HepG2 (cell line): ENCODE measurements around the gene UBL7. TPM values are rescaled to one million over a fixed set of nuclear protein-coding genes. Genes with fewer than 3 reads are reported as not detected.

Source experiments
- ATF3 ChIP-seq: sonication (generic); formaldehyde crosslinking; IDR thresholded peaks from 2 replicates; pipeline ENCODE4 v1.4.0; 2020; ENCODE audit warnings: missing genetic modification reagents
- ATF5 ChIP-seq: sonication (generic); formaldehyde crosslinking; IDR thresholded peaks from 2 replicates; pipeline ENCODE4 v1.4.0; 2020; ENCODE audit warnings: mild to moderate bottlenecking, low read depth, missing genetic modification reagents
- CAMTA2 ChIP-seq: sonication (generic); formaldehyde crosslinking; IDR thresholded peaks from 2 replicates; pipeline ENCODE4 v1.4.0; 2020; ENCODE audit warnings: mild to moderate bottlenecking, missing genetic modification reagents, borderline replicate concordance
- ESRRA ChIP-seq: sonication (generic); formaldehyde crosslinking; IDR thresholded peaks from 2 replicates; pipeline ENCODE4 v1.5.1; 2020; ENCODE audit warnings: mild to moderate bottlenecking, low read depth, missing genetic modification reagents
- KAT2B ChIP-seq: fragments of 150-350 bp; IDR thresholded peaks from 2 replicates; pipeline ENCODE4 v1.6.1; 2014; ENCODE audit warnings: low read depth, low read length, borderline replicate concordance
- KMT2A ChIP-seq: sonication (generic); formaldehyde crosslinking; IDR thresholded peaks from 2 replicates; pipeline ENCODE4 v1.4.0; 2020; ENCODE audit warnings: missing genetic modification reagents
- LBX2 ChIP-seq: sonication (generic); formaldehyde crosslinking; IDR thresholded peaks from 2 replicates; pipeline ENCODE4 v1.5.0; 2020; ENCODE audit warnings: missing genetic modification reagents, mild to moderate bottlenecking, borderline replicate concordance
- LCORL ChIP-seq, 2 experiments: fragments of 450-650 bp in 1 of 2; sonication (generic) in 1 of 2; formaldehyde crosslinking in 1 of 2; IDR thresholded peaks; 2 replicates each; pipeline versions ENCODE4 v1.5.0 to v1.6.1; 2017 to 2020; ENCODE audit warnings: antibody characterized with exemption in 1 of 2, missing genetic modification reagents in 1 of 2
- MAX ChIP-seq: IDR thresholded peaks from 2 replicates; pipeline ENCODE4 v1.6.1; 2012; ENCODE audit warnings: inconsistent platforms
- NONO ChIP-seq, 2 experiments: fragments of 450-650 bp in 1 of 2; sonication (generic) in 1 of 2; formaldehyde crosslinking in 1 of 2; IDR thresholded peaks in 1 of 2; conservative IDR thresholded peaks in 1 of 2; 2 replicates each; pipeline versions ENCODE4 v1.6.1 to v1.8.0; 2017 to 2022; ENCODE audit warnings: mild to moderate bottlenecking in 1 of 2, missing genetic modification reagents in 1 of 2, moderate library complexity in 1 of 2
- PLSCR1 ChIP-seq: sonication (generic); formaldehyde crosslinking; IDR thresholded peaks from 2 replicates; pipeline ENCODE4 v1.5.0; 2020; ENCODE audit warnings: missing genetic modification reagents, mild to moderate bottlenecking, borderline replicate concordance
- RAD21 ChIP-seq: fragments of 450-650 bp; formaldehyde crosslinking; IDR thresholded peaks from 2 replicates; pipeline ENCODE4 v1.5.0; 2020; ENCODE audit warnings: mild to moderate bottlenecking
- SP4 ChIP-seq: sonication (generic); formaldehyde crosslinking; IDR thresholded peaks from 2 replicates; pipeline ENCODE4 v1.8.1; 2023; ENCODE audit warnings: mild to moderate bottlenecking, missing genetic modification reagents
- TCF7L2 ChIP-seq: IDR thresholded peaks from 2 replicates; pipeline ENCODE4 v1.6.1; 2011; ENCODE audit warnings: mild to moderate bottlenecking, low read depth, low read length, moderate library complexity
- TFDP1 ChIP-seq: IDR thresholded peaks from 2 replicates; pipeline ENCODE4 v1.6.1; 2016; ENCODE audit warnings: missing compliant biosample characterization, missing genetic modification reagents, borderline replicate concordance
- UBTF ChIP-seq: sonication (generic); formaldehyde crosslinking; IDR thresholded peaks from 2 replicates; pipeline ENCODE4 v1.4.0; 2020; ENCODE audit warnings: mild to moderate bottlenecking, missing genetic modification reagents
- ZBTB21 ChIP-seq: sonication (generic); formaldehyde crosslinking; IDR thresholded peaks from 2 replicates; pipeline ENCODE4 v1.4.0; 2020; ENCODE audit warnings: missing genetic modification reagents
- ZBTB7B ChIP-seq: sonication (generic); formaldehyde crosslinking; IDR thresholded peaks from 2 replicates; pipeline ENCODE4 v1.4.0; 2020; ENCODE audit warnings: missing genetic modification reagents
- ZNF160 ChIP-seq: sonication (generic); formaldehyde crosslinking; IDR thresholded peaks from 2 replicates; pipeline ENCODE4 v1.8.0; 2022; ENCODE audit warnings: mild to moderate bottlenecking, inconsistent platforms, missing genetic modification reagents
- ZNF292 ChIP-seq: sonication (generic); formaldehyde crosslinking; IDR thresholded peaks from 2 replicates; pipeline ENCODE4 v1.8.1; 2022; ENCODE audit warnings: mild to moderate bottlenecking, low read depth, missing genetic modification reagents, borderline replicate concordance
- ZNF563 ChIP-seq: sonication (generic); formaldehyde crosslinking; IDR thresholded peaks from 2 replicates; pipeline ENCODE4 v1.8.0; 2022; ENCODE audit warnings: mild to moderate bottlenecking, moderate library complexity, missing genetic modification reagents
- ZNF766 ChIP-seq: sonication (generic); formaldehyde crosslinking; IDR thresholded peaks from 2 replicates; pipeline ENCODE4 v1.5.0; 2020; ENCODE audit warnings: missing genetic modification reagents, borderline replicate concordance
- ZNF768 ChIP-seq: sonication (generic); formaldehyde crosslinking; IDR thresholded peaks from 2 replicates; pipeline ENCODE4 v1.4.0; 2020; ENCODE audit warnings: missing genetic modification reagents
- polyA plus RNA-seq, 8 experiments: library from polyadenylated mRNA; depleted of rRNA in 3 of 8; stranded (reverse) in 7 of 8; unstranded in 1 of 8; fragments of >200 nt; fragmentation: Illumina TruSeq in 4 of 8; extraction: Trizol in 4 of 8; gene quantifications; 2 replicates each; pipeline versions ENCODE4 v1.2.1 to v1.2.3, GENCODE V29; 2011 to 2016; ENCODE audit warnings: low read depth in 4 of 8, missing spikeins in 1 of 8, mixed read lengths in 1 of 8; ENCODE audit not compliant: insufficient read depth in 1 of 8
- total RNA-seq, 5 experiments: library from RNA; depleted of rRNA; stranded (reverse); fragments of >200 nt; fragmentation: Illumina TruSeq; extraction: Trizol; gene quantifications; 2 replicates each; pipeline ENCODE4 v1.2.3, GENCODE V29; 2016; ENCODE audit warnings: low read depth in 1 of 5

UBL7 gene
- total and polyA plus RNA-seq, 2 of the 13 experiments (the other 11 are each of a cell fraction or from before 2014, with no cell fraction given), result 55.0 to 63.5 TPM

- peak; percentile 47 for TF ChIP-seq RAD21 (CRISPR knock-in tag)
- TF ChIP-seq ESRRA (CRISPR knock-in tag), result 0 out of 2 replicates have a peak, but pooled peaks have one; percentile 56
- no peak for TF ChIP-seq TCF7L2
- TF ChIP-seq ZNF292 (CRISPR knock-in tag), result no peak
- TF ChIP-seq KMT2A, result 0 out of 2 replicates have a peak, but pooled peaks have one; percentile 26
- TF ChIP-seq ZNF766, result peak; percentile 65; the same call in 1 of the 2 replicates
- no peak; the same call in 1 of the 2 replicates for TF ChIP-seq LBX2 (CRISPR knock-in tag)
- no peak for TF ChIP-seq KAT2B
- TF ChIP-seq NONO (IDR thresholded peaks at IDR 0.05), result no peak
- TF ChIP-seq NONO (CRISPR knock-in tag; conservative IDR thresholded peaks at IDR 0.05), result peak; percentile 55
- TF ChIP-seq PLSCR1, result no peak
- no peak for TF ChIP-seq ZBTB21 (CRISPR knock-in tag)
- 0 out of 2 replicates have a peak, but pooled peaks have one; percentile 60 for TF ChIP-seq ZNF160 (CRISPR knock-in tag)
- TF ChIP-seq TFDP1 (CRISPR knock-in tag), result peak; percentile 50
- 0 out of 2 replicates have a peak, but pooled peaks have one; percentile 18 for TF ChIP-seq ZBTB7B (CRISPR knock-in tag)
- peak; percentile 76 for TF ChIP-seq SP4 (CRISPR knock-in tag)
- TF ChIP-seq ATF5 (CRISPR knock-in tag), result no peak
- TF ChIP-seq LCORL (IDR thresholded peaks at IDR 0.05), result no peak
- TF ChIP-seq LCORL (CRISPR knock-in tag; IDR thresholded peaks at IDR 0.05), result no peak
- TF ChIP-seq CAMTA2 (CRISPR knock-in tag), result no peak
- TF ChIP-seq MAX, result peak; percentile 62
- 0 out of 2 replicates have a peak, but pooled peaks have one; percentile 22 for TF ChIP-seq ATF3 (CRISPR knock-in tag)
- peak; percentile 94; the same call in 1 of the 2 replicates for TF ChIP-seq UBTF
- peak; percentile 75 for TF ChIP-seq ZNF768 (CRISPR knock-in tag)
- peak; percentile 60; the same call in 1 of the 2 replicates for TF ChIP-seq ZNF563
Observed at GRCh38 chr15:74433592-74434262, 27.2 kb downstream of the UBL7 start, which contains the start of gene SEMA7A (continued).
